Testis (tissue), 2 donors: ENCODE measurements around the gene RSAD1.

Source experiments
- POLR2A ChIP-seq: fragments of 450-650 bp; IDR thresholded peaks from one replicate; pipeline ENCODE4 v1.6.1; 2017; ENCODE audit warnings: antibody characterized with exemption, mild to moderate bottlenecking, moderate library complexity
- TF ChIP-seq, protein P1 (sequence below), 3 experiments: fragments of 450-650 bp in 2 of 3; fragments of 200-600 bp in 1 of 3; sonication (generic) in 1 of 3; IDR thresholded peaks; one replicate each; pipeline ENCODE4 v1.5.1; 2016 to 2019; ENCODE audit warnings: antibody characterized with exemption in 3 of 3, mild to moderate bottlenecking in 2 of 3, moderate library complexity in 1 of 3

- TF ChIP-seq, protein P1, sequence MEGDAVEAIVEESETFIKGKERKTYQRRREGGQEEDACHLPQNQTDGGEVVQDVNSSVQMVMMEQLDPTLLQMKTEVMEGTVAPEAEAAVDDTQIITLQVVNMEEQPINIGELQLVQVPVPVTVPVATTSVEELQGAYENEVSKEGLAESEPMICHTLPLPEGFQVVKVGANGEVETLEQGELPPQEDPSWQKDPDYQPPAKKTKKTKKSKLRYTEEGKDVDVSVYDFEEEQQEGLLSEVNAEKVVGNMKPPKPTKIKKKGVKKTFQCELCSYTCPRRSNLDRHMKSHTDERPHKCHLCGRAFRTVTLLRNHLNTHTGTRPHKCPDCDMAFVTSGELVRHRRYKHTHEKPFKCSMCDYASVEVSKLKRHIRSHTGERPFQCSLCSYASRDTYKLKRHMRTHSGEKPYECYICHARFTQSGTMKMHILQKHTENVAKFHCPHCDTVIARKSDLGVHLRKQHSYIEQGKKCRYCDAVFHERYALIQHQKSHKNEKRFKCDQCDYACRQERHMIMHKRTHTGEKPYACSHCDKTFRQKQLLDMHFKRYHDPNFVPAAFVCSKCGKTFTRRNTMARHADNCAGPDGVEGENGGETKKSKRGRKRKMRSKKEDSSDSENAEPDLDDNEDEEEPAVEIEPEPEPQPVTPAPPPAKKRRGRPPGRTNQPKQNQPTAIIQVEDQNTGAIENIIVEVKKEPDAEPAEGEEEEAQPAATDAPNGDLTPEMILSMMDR (IDR thresholded peaks at IDR 0.05) = no peak
- TF ChIP-seq POLR2A = no peak
Measured at GRCh38 chr17:50469671-50470305, 8.9 kb upstream of the RSAD1 start.
